K562 (cell line): ENCODE data around the gene STARD8. TPM values are rescaled to one million over a fixed set of nuclear protein-coding genes. Genes with fewer than 3 reads are reported as not detected.

ENCODE experiments used
- ATAC-seq: fragments of 200-7000 bp; cut with Tn5 transposase; 3 replicates; pipeline ENCODE4 v1.9.1; 2020; ENCODE audit warnings: moderate library complexity
- BruUV-seq: library from RNA; stranded (reverse); fragments of 400-500 nt; replicated peaks from 2 replicates; lab custom pipeline; 2021; lab: Mats Ljungman, UMichigan
- CTCF ChIA-PET: fragments of 300-600 bp; formaldehyde crosslinking; extraction: SDS; loops from one replicate; lab custom pipeline; 2021; ENCODE audit warnings: low intra/inter-chr PET ratio; lab: Yijun Ruan, JAX
- POLR2A ChIA-PET: fragments of 300-600, 350-650 bp; sonication (Branson Sonifier 250); formaldehyde crosslinking; extraction: SDS; loops from one replicate; lab custom pipeline; 2021; ENCODE audit warnings: antibody characterized with exemption, inconsistent platforms; lab: Yijun Ruan, JAX
- DNase-seq, 4 experiments: peaks; one replicate each; pipeline versions ENCODE4 v3.0.0 to v3.0.0-alpha.2; 2011 to 2018; ENCODE audit warnings: low spot score in 3 of 4, mixed read lengths in 3 of 4; ENCODE audit errors: extremely low read depth in 1 of 4
- FAIRE-seq: peaks from 2 replicates; lab custom pipeline; 2011; peaks lifted over from hg19 to GRCh38; lab: Jason Lieb, UNC
- H2AFZ ChIP-seq: 2 replicates; pipeline ENCODE4 v1.6.0; 2011; ENCODE audit warnings: low read depth, low read length, control low read depth, inconsistent platforms
- H3K27ac ChIP-seq: fragments of 200-600 bp; 3 replicates; pipeline ENCODE4 v1.8.0; 2011; ENCODE audit warnings: low read depth, mild to moderate bottlenecking, control low read depth, inconsistent platforms, low read length, moderate library complexity, mixed read lengths; ENCODE audit errors: extremely low read depth
- H3K27me3 ChIP-seq, 2 experiments: fragments of 300-600 bp in 1 of 2; 2 replicates in 1 of 2; 3 replicates in 1 of 2; pipeline versions ENCODE4 v1.6.0 to v1.8.0; 2011; ENCODE audit warnings: inconsistent platforms in 2 of 2, low read length in 2 of 2, mild to moderate bottlenecking in 1 of 2, mixed read lengths in 1 of 2, moderate library complexity in 1 of 2; ENCODE audit not compliant: control insufficient read depth in 2 of 2, insufficient read depth in 2 of 2
- H3K36me3 ChIP-seq: fragments of 300-600 bp; 3 replicates; pipeline ENCODE4 v1.8.0; 2011; ENCODE audit warnings: mild to moderate bottlenecking, low read length, inconsistent platforms; ENCODE audit not compliant: control insufficient read depth, insufficient read depth
- H3K4me1 ChIP-seq, 2 experiments: fragments of 200-600 bp in 1 of 2; replicated peaks in 1 of 2; 2 replicates in 1 of 2; 3 replicates in 1 of 2; pipeline versions ENCODE4 v1.5.1 to v1.8.0; 2011; ENCODE audit warnings: inconsistent platforms in 2 of 2, low read length in 2 of 2, mild to moderate bottlenecking in 1 of 2, mixed read lengths in 1 of 2, moderate library complexity in 1 of 2; ENCODE audit not compliant: control insufficient read depth in 2 of 2, insufficient read depth in 2 of 2
- H3K4me2 ChIP-seq: 2 replicates; pipeline ENCODE4 v1.6.1; 2011; ENCODE audit warnings: low read length, control low read depth, inconsistent platforms, mixed read lengths; ENCODE audit not compliant: insufficient read depth
- H3K4me3 ChIP-seq: fragments of 200-600 bp; sonication (generic), shearing (Covaris generic); 2 replicates; pipeline ENCODE4 v1.5.1; 2016; ENCODE audit warnings: control low read depth, inconsistent platforms
- H3K79me2 ChIP-seq: fragments of 200-600 bp; 3 replicates; pipeline ENCODE4 v1.8.0; 2011; ENCODE audit warnings: low read length, inconsistent platforms; ENCODE audit not compliant: control insufficient read depth, insufficient read depth
- H3K9ac ChIP-seq, 2 experiments: 2 replicates each; pipeline versions ENCODE4 v1.6.0 to v1.6.1; 2011; ENCODE audit warnings: low read depth in 2 of 2, low read length in 2 of 2, control low read depth in 1 of 2, inconsistent platforms in 1 of 2, mild to moderate bottlenecking in 1 of 2, mixed read lengths in 1 of 2; ENCODE audit not compliant: insufficient read depth in 1 of 2
- H3K9me1 ChIP-seq: one replicate; pipeline ENCODE4 v1.6.0; 2011; ENCODE audit warnings: inconsistent platforms, mild to moderate bottlenecking, low read length, moderate library complexity; ENCODE audit not compliant: control insufficient read depth, insufficient read depth
- H3K9me3 ChIP-seq: replicated peaks from 2 replicates; pipeline ENCODE4 v1.5.1; 2011; ENCODE audit warnings: low read depth, low read length, inconsistent platforms; ENCODE audit not compliant: control insufficient read depth, insufficient read depth
- H4K20me1 ChIP-seq: replicated peaks from 2 replicates; pipeline ENCODE4 v1.6.1; 2011; ENCODE audit warnings: low read length, inconsistent platforms, mixed read lengths; ENCODE audit not compliant: control insufficient read depth, insufficient read depth
- GATA2 ChIP-seq: sonication (generic); formaldehyde crosslinking; IDR thresholded peaks from 2 replicates; pipeline ENCODE4 v1.4.0; 2020; ENCODE audit warnings: mild to moderate bottlenecking, missing genetic modification reagents
- HMG20A ChIP-seq: fragments of 450-650 bp; formaldehyde crosslinking; conservative IDR thresholded peaks from 2 replicates; pipeline ENCODE4 v1.4.0; 2020; ENCODE audit warnings: mild to moderate bottlenecking, mixed read lengths
- MTA3 ChIP-seq: fragments of 450-650 bp; formaldehyde crosslinking; IDR thresholded peaks from 2 replicates; pipeline ENCODE4 v1.6.1; 2017; ENCODE audit warnings: mild to moderate bottlenecking, borderline replicate concordance
- POLR2G ChIP-seq: fragments of 200-400 bp; formaldehyde crosslinking; IDR thresholded peaks from 2 replicates; pipeline ENCODE4 v1.6.1; 2017; ENCODE audit warnings: low read depth, mild to moderate bottlenecking, antibody characterized with exemption, low read length, moderate library complexity
- RB1 ChIP-seq: fragments of 450-650 bp; IDR thresholded peaks from 2 replicates; pipeline ENCODE4 v1.6.1; 2017; ENCODE audit warnings: low read depth, mild to moderate bottlenecking
- ZBTB7A ChIP-seq: IDR thresholded peaks from 2 replicates; pipeline ENCODE4 v1.6.1; 2011; ENCODE audit warnings: low read depth, mild to moderate bottlenecking, low read length, moderate library complexity, borderline replicate concordance; ENCODE audit not compliant: control insufficient read depth
- WGBS: fragments of 100-300 bp; shearing (Covaris generic); methylation state at CpG from one replicate; pipeline ENCODE4 v1.1.6; 2016; ENCODE audit warnings: low coverage, mixed read lengths; ENCODE audit not compliant: insufficient coverage; ENCODE audit errors: missing lambda C conversion rate; 5-methylcytosine and 5-hydroxymethylcytosine counted together
- in situ Hi-C: fragments of 300-500 bp; cut with MboI; formaldehyde crosslinking; loops from 4 replicates; pipeline ENCODE4 v1.15.0; 2018; ENCODE audit warnings: inconsistent platforms, mixed read lengths
- intact Hi-C: fragments of 100-400 bp; cut with micrococcal nuclease; formaldehyde crosslinking; loops from 2 replicates; pipeline ENCODE4 v1.14.2; 2022
- polyA plus RNA-seq, 8 experiments: library from polyadenylated mRNA; depleted of rRNA in 4 of 8; stranded (reverse) in 5 of 8; unstranded in 3 of 8; fragments of >200 nt; fragmentation: Nextera tagmentation in 2 of 8; fragmentation: Illumina TruSeq in 1 of 8; extraction: Ambion mirVana in 2 of 8; extraction: Trizol in 1 of 8; gene quantifications; 2 replicates each; pipeline versions ENCODE4 v1.2.1 to v1.2.3, GENCODE V29; 2011 to 2014; ENCODE audit warnings: inconsistent platforms in 1 of 8, missing spikeins in 1 of 8
- total RNA-seq, 7 experiments: library from RNA; depleted of rRNA in 6 of 7; stranded (reverse); fragments of >200 nt in 6 of 7; fragmentation: Illumina TruSeq in 2 of 7; extraction: Trizol in 2 of 7; gene quantifications; 2 replicates each; pipeline versions ENCODE4 v1.2.1 to v1.2.3, GENCODE V29; 2011 to 2021; ENCODE audit warnings: low replicate concordance in 1 of 7

STARD8 gene
- total and polyA plus RNA-seq, 9 of the 15 experiments (the other 6 are each of a cell fraction or from before 2014, with no cell fraction given) = 1.6 to 35.0 (median 15.9) TPM

DNA sequence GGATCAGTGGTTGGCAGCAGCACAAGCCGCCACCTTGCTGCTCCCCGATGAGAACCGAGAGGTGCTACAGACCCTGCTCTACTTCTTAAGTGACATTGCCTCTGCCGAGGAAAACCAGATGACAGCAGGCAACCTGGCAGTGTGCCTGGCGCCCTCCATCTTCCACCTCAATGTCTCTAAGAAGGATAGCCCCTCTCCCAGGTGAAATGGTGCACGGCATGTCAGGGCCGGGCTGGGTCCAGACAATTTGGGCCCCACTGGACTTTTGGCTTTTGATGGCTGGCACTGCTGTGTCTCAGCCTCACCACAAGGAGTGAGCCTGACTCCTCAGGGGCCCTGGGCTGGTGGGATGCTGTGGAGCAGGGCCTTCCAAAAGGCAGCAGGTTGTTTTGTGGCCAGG lies 74.1 kb downstream of the STARD8 start (continued):
- no peak for TF ChIP-seq ZBTB7A
- no peak for TF ChIP-seq RB1
- no peak for TF ChIP-seq HMG20A (CRISPR knock-in tag)
- TF ChIP-seq GATA2 = no peak

DNA sequence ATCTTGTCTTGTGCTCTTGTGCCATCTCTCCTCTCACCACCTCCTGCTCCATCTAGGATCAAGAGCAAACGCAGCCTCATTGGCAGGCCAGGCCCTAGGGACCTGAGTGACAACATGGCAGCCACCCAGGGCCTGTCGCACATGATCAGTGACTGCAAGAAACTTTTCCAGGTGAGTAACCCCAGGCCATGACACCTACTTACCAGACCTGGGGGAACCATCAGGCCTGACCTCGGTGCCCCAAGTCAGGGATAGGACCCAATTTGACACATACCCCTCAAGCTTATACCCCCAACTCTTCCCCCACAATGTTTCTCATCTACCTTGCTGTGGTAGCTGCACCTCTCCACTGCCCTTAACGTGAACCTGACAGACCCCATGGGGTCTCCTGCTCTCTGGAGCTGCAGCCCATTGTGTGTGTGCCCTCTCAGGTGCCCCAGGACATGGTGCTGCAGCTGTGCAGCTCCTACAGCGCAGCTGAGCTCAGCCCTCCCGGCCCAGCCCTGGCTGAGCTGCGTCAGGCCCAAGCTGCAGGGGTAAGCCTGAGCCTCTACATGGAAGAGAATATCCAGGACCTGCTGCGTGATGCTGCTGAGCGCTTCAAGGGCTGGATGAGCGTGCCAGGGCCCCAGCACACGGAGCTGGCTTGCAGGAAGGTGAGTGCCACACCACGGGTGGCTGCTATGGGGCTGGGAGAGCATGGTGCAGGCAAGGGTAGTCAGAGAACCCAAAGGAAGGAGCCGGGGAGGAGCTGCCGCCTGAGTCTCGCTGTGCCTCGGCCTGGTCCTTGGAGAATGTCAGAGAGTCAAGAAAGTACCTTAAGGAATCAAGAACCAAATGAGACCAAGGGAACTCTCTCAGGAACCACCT lies 74.8 kb downstream of the STARD8 start:
- 0 out of 5 replicates have a peak, but pooled peaks cover 0 to 4% of the 10 kb centered on the region in 2 experiments for H3K4me1 ChIP-seq
- intact Hi-C loops = no loop called here
- no TSS peak for BruUV-seq
- no peak overlapping the region for H3K4me2 ChIP-seq
- peaks cover 21% of the 10 kb centered on the region for H4K20me1 ChIP-seq
- H2AFZ ChIP-seq = no peak overlapping the region
- ChIA-PET CTCF (no interaction called here), POLR2A (interaction anchor here (0.5 kb wide), 1 partner anchor 18 kb away, joined by 3 read pairs; no protein-coding TSS in a partner anchor)
- TF ChIP-seq POLR2G (peak; percentile 40), MTA3 (no peak)
- in situ Hi-C loops = loop anchor here (10.0 kb wide), 1 partner anchor 527 kb away; no protein-coding TSS in a partner anchor
- no peaks in the 10 kb centered on the region for H3K79me2 ChIP-seq
- FAIRE-seq (no peak), ATAC-seq (no peak), DNase-seq (no peak)
- peaks cover 75% of the 10 kb centered on the region; the same call in 2 of the 3 replicates for H3K36me3 ChIP-seq
- 62% methylated on average over 9 of the region's 16 CpGs for WGBS
- H3K27me3 ChIP-seq = no peaks in the 10 kb centered on the region
- H3K9me3 ChIP-seq = no peaks in the 10 kb centered on the region
- no peak overlapping the region for H3K9ac ChIP-seq
- H3K4me3 ChIP-seq = no peak overlapping the region
- no peaks in the 10 kb centered on the region for H3K9me1 ChIP-seq
- no peak overlapping the region for H3K27ac ChIP-seq
